Left ventricle myocardium inferior (tissue), 1 donor: Measurements from ENCODE around the gene KDM5C. TPM values are rescaled to one million over a fixed set of nuclear protein-coding genes. Genes with fewer than 3 reads are reported as not detected.

Source experiments
- DNase-seq: peaks from one replicate; pipeline ENCODE4 v3.0.0-alpha.2; 2020
- H3K27ac ChIP-seq: fragments of 200-600 bp; replicated peaks from 2 replicates; pipeline ENCODE4 v1.8.0; 2021
- H3K27me3 ChIP-seq: fragments of 200-600 bp; 2 replicates; pipeline ENCODE4 v1.8.0; 2021; ENCODE audit warnings: low read depth
- H3K36me3 ChIP-seq: fragments of 200-600 bp; 2 replicates; pipeline ENCODE4 v1.8.0; 2021
- H3K4me1 ChIP-seq: fragments of 200-600 bp; 2 replicates; pipeline ENCODE4 v1.8.0; 2021
- H3K4me3 ChIP-seq: fragments of 200-600 bp; 2 replicates; pipeline ENCODE4 v1.8.0; 2021; ENCODE audit warnings: mild to moderate bottlenecking, moderate library complexity
- H3K9me3 ChIP-seq: fragments of 200-600 bp; replicated peaks from 2 replicates; pipeline ENCODE4 v1.8.0; 2021
- intact Hi-C: fragments of 100-400 bp; cut with micrococcal nuclease; formaldehyde crosslinking; loops from one replicate; pipeline ENCODE4 v1.11.0; 2022
- total RNA-seq: library from RNA; stranded (reverse); fragmentation: NEBNext Ultra II Directional; extraction: Animal tissue kit (Norgen Biotek cat#: 25700); gene quantifications from one replicate; pipeline ENCODE4 v1.2.1, GENCODE V29; 2021
- TF ChIP-seq, protein P1 (sequence below): fragments of 200-600 bp; IDR thresholded peaks from 2 replicates; pipeline ENCODE4 v1.8.0; 2021; ENCODE audit warnings: antibody characterized with exemption, mild to moderate bottlenecking, borderline replicate concordance
- donor health status: DM: no; HTN: yes; CAD: no; lungs with severe emphysema.

The KDM5C gene
- total RNA-seq, 1 donor from 2014 or later, result 35.6 TPM

DNA sequence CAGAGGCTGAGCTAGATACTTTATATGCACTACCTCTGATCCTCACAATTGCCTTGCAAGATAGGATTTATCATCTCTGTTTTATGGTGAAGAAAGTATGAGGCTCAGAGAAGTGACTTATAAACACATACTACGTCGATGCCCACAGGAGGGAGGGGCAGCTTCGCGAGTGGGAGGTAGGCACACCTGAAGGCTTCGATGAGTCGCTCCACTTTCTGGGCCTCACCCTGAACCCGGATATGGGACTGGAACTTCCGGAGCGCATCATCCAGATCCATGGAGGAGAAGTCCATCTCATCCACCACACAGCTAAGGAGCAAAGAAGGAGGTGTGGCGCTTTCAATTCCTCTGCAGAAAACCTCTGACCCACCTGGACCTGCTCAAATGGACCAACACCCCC is 22.9 kb upstream of the KDM5C start:
- DNase-seq, result no peak
- no peaks in the 10 kb centered on the region for H3K4me1 ChIP-seq
- H3K27me3 ChIP-seq, result no peaks in the 10 kb centered on the region
- TF ChIP-seq, protein P1, sequence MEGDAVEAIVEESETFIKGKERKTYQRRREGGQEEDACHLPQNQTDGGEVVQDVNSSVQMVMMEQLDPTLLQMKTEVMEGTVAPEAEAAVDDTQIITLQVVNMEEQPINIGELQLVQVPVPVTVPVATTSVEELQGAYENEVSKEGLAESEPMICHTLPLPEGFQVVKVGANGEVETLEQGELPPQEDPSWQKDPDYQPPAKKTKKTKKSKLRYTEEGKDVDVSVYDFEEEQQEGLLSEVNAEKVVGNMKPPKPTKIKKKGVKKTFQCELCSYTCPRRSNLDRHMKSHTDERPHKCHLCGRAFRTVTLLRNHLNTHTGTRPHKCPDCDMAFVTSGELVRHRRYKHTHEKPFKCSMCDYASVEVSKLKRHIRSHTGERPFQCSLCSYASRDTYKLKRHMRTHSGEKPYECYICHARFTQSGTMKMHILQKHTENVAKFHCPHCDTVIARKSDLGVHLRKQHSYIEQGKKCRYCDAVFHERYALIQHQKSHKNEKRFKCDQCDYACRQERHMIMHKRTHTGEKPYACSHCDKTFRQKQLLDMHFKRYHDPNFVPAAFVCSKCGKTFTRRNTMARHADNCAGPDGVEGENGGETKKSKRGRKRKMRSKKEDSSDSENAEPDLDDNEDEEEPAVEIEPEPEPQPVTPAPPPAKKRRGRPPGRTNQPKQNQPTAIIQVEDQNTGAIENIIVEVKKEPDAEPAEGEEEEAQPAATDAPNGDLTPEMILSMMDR, result no peak
- no peaks in the 10 kb centered on the region for H3K36me3 ChIP-seq
- H3K27ac ChIP-seq, result no peak overlapping the region
- H3K4me3 ChIP-seq, result no peak overlapping the region
- H3K9me3 ChIP-seq, result no peaks in the 10 kb centered on the region
- intact Hi-C loops, result no loop called here

DNA sequence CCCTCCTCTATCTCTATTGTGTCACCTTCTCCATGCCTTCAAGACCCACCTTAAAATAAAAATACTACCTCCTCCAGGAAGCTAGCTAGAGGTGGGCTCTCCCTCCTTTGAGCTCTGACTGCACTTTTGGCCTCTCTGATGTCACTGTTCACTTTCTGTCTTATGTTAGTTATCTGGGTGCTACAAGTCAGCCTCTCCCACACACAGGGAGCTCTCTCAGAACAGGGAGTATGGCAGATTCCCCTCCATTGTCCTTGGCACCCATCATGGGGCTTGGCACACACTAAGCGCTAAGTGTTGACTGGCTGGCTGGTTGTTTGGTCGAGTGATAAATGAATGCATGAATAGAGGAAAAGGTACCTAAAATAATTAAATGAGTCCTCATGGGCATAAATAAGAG is 21.2 kb upstream of the KDM5C start:
- H3K36me3 ChIP-seq, result peaks cover 7% of the 10 kb centered on the region
- H3K4me1 ChIP-seq, result no peaks in the 10 kb centered on the region
- TF ChIP-seq, protein P1, result no peak
- H3K27me3 ChIP-seq, result no peaks in the 10 kb centered on the region
- H3K9me3 ChIP-seq, result no peaks in the 10 kb centered on the region
- H3K27ac ChIP-seq, result no peak overlapping the region
- no peak for DNase-seq
- H3K4me3 ChIP-seq, result no peak overlapping the region
- intact Hi-C loops, result no loop called here

DNA sequence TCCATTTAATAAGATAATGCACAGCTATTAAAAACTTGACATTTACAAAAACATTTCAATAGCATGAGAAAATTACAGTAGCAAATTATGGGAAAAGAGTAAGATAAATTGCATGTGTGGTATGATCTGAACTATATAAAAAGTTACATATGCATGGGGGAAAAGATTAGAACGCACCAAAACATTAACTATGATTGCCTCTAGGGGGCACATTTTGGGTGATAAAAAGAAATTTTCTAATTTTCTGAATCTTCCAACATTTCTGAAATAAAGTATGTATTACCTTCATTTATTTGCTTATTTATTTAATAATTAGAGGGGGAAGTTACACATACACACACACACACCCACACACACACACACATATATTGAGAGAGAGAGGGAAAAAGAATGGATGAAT is 19.6 kb upstream of the KDM5C start:
- H3K4me3 ChIP-seq, result no peak overlapping the region
- H3K27ac ChIP-seq, result no peak overlapping the region
- no peaks in the 10 kb centered on the region for H3K4me1 ChIP-seq
- intact Hi-C loops, result no loop called here
- no peaks in the 10 kb centered on the region for H3K9me3 ChIP-seq
- TF ChIP-seq, protein P1, result peak; percentile 10
- H3K36me3 ChIP-seq, result peaks cover 8% of the 10 kb centered on the region
- H3K27me3 ChIP-seq, result no peaks in the 10 kb centered on the region
- no peak for DNase-seq

DNA sequence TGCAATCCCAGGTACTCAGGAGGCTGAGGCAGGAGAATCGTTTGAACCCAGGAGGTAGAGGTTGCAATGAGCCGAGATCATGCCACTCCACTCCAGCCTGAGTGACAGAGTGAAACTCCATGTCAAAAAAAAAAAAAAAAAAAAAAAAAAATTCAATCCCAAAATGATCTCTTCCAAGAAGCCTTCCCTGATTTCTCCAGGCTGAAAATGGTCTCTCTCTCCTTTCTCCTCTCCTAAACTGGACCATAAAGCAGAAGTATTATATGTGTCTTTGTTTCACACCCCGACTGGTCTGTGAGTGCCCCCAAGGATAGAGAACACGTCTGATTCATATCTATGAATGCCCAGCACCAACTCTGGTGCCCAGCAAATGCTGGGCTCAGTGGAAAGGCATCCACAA is 17.3 kb upstream of the KDM5C start:
- Histone ChIP-seq H3K4me1 (no peaks in the 10 kb centered on the region), H3K27me3 (no peaks in the 10 kb centered on the region), H3K4me3 (no peak overlapping the region), H3K36me3 (peaks cover 8% of the 10 kb centered on the region), H3K27ac (no peak overlapping the region), H3K9me3 (no peaks in the 10 kb centered on the region)
- intact Hi-C loops, result no loop called here
- DNase-seq, result no peak
- TF ChIP-seq, protein P1, result no peak

DNA sequence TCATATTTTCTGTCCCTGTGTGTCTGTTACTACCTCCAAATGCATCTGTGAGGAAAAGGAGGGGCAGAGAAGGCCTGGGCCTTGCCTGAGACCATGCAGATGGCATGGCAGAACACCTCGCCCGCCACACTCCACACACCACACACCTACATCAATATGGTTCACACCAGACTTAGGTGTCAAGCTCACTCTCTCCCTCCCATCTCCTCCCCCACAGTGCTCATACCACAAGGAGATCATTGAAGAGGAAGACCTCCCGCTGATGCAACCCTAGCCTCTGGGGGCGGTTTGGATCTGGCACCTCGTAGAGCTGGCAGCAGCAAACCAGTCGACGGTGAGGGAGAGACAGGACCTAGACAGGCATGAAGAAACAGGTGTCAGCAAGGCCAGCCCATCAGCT is 16.6 kb upstream of the KDM5C start:
- DNase-seq, result no peak
- Histone ChIP-seq H3K9me3 (no peaks in the 10 kb centered on the region), H3K27me3 (no peaks in the 10 kb centered on the region), H3K27ac (no peak overlapping the region), H3K4me1 (no peaks in the 10 kb centered on the region), H3K36me3 (peaks cover 8% of the 10 kb centered on the region), H3K4me3 (no peak overlapping the region)
- TF ChIP-seq, protein P1, result no peak
- intact Hi-C loops, result no loop called here

DNA sequence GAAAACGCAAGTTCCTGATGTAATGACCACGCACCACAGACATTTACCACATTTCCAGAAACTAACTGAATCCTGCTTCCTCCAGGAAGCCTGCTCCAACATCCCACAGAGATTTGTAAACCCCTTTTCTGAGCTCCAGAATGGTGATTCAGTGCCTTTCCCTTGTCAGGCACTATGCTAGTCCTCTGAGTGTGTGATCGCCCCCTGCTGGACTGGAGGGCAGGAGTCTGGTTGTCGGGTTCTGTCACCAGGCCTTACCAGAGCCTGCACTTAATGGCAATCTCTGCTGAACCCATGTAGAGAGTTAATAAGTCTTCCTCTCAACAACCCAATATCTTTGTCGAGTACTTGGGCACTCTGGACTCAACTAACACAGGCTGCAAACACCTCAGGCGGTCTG is 14.5 kb upstream of the KDM5C start:
- TF ChIP-seq, protein P1, result no peak
- H3K36me3 ChIP-seq, result peaks cover 8% of the 10 kb centered on the region

More for the DNA sequence above, 14.5 kb upstream of the KDM5C start:
- Histone ChIP-seq H3K9me3 (no peaks in the 10 kb centered on the region), H3K27me3 (no peaks in the 10 kb centered on the region), H3K27ac (no peak overlapping the region), H3K4me3 (no peak overlapping the region), H3K4me1 (no peaks in the 10 kb centered on the region)
- intact Hi-C loops, result no loop called here
- DNase-seq, result no peak
